Nephron progenitor cell (in vitro differentiated cells): ENCODE measurements around the gene RANBP1.

Experiments used
- DNase-seq: peaks from one replicate; pipeline ENCODE4 v3.0.0; 2021
- H3K27ac Mint-ChIP-seq: 2 replicates; pipeline ENCODE4 v1.8.0; 2021; ENCODE audit warnings: mild to moderate bottlenecking, moderate library complexity, mixed read lengths
- H3K27me3 Mint-ChIP-seq: 2 replicates; pipeline ENCODE4 v1.8.0; 2021; ENCODE audit warnings: mild to moderate bottlenecking, low read depth, mixed read lengths; ENCODE audit not compliant: poor library complexity
- H3K36me3 Mint-ChIP-seq: 2 replicates; pipeline ENCODE4 v1.8.0; 2021; ENCODE audit warnings: low read depth, mixed read lengths
- H3K4me1 Mint-ChIP-seq: 2 replicates; pipeline ENCODE4 v1.8.0; 2021; ENCODE audit warnings: mixed read lengths
- H3K4me3 Mint-ChIP-seq: 2 replicates; pipeline ENCODE4 v1.8.0; 2021; ENCODE audit warnings: mild to moderate bottlenecking, moderate library complexity, mixed read lengths
- H3K9me3 Mint-ChIP-seq: 2 replicates; pipeline ENCODE4 v1.8.0; 2021; ENCODE audit warnings: mild to moderate bottlenecking, moderate library complexity, mixed read lengths
- TF ChIP-seq, protein P1 (sequence below): fragments of 200-600 bp; sonication (generic); IDR thresholded peaks from 2 replicates; pipeline ENCODE4 v1.5.0; 2021; ENCODE audit warnings: antibody characterized with exemption

Gene RANBP1

DNA sequence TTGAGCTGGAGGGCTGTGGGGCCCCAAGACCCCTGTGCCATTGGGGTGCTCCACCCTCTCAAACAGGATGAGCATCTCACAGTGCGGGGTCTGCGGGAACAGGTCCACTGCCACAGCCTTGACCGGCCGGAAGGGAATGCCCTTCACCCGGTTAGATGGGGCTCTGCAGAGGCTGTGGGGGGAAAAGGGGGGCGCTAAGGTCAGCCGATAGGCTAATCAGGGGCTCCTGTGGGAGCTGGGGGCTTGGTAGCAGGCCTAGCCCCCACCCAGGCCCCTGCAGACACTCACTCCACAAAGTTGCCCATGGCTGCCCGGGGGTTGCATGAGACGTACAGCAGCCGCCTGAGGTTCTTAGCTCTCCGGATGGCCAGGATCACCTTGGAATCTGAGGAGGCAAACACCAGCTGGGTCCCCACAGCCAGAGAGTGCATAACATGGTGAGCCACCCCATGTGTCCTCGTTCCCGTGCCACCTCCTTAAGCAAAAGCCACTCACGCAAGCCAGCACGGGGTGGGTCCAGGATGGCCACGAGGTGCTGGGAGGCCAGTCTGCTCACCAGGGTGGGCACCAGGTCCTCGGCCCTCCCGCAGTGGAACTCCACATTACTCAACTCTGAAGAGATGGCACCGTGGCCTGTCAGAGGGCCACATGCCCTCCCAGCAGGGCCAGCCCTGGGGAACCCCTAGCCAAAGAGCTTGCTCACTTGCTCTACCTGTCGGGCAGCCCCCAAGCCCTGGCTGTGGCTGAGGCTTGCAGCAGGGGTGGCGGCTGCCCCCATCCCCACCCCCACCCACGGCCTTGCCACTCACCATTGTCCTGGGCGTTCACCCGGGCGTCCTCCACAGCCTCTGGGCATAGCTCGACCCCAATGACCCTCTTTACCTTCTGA, 3.0 kb upstream of the RANBP1 start:
- Mint-ChIP-seq H3K36me3 (peaks cover 11% of the 10 kb centered on the region), H3K9me3 (no peaks in the 10 kb centered on the region), H3K4me3 (no peak overlapping the region), H3K27ac (no peak overlapping the region), H3K4me1 (peaks cover 6% of the 10 kb centered on the region), H3K27me3 (no peaks in the 10 kb centered on the region)
- TF ChIP-seq, protein P1, sequence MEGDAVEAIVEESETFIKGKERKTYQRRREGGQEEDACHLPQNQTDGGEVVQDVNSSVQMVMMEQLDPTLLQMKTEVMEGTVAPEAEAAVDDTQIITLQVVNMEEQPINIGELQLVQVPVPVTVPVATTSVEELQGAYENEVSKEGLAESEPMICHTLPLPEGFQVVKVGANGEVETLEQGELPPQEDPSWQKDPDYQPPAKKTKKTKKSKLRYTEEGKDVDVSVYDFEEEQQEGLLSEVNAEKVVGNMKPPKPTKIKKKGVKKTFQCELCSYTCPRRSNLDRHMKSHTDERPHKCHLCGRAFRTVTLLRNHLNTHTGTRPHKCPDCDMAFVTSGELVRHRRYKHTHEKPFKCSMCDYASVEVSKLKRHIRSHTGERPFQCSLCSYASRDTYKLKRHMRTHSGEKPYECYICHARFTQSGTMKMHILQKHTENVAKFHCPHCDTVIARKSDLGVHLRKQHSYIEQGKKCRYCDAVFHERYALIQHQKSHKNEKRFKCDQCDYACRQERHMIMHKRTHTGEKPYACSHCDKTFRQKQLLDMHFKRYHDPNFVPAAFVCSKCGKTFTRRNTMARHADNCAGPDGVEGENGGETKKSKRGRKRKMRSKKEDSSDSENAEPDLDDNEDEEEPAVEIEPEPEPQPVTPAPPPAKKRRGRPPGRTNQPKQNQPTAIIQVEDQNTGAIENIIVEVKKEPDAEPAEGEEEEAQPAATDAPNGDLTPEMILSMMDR: no peak
- DNase-seq: no peak

DNA sequence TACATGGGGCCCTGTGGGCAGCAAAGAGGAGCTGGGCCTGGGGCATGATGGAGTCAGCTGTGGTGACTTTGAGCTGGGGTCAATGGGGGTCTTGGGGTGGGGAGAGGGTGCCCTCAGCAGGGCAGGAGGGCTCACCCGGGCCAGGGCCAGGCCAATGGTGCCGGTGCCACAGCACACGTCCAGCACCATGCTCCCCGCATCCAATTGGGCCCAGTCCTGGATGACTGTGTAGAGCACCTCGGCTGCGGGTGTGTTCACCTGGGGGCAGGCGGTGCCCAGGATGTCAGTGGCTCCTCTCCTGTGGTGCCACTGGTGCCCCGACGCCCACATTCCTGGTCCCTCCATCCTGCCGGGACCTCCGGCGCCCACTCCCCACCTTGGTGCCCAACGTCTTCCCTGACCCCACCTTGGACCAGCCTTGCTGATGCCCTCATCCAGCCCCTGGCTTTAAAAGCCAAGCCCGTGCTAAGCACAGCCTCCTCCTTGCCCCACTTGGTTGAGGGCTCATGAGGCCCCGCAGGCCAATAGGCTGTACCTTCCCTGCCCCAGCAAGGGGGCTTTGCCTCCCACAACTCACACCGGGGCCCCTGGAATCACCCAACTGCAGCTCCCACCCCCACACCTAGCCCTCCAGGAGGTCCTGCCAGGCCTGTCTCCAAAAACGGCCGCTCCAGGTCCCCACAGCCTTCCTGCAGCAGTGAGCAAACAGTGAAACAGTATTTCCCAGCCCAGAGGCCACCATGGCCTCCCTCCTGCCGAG, 2.2 kb upstream of the RANBP1 start:
- TF ChIP-seq, protein P1: no peak
- H3K4me1 Mint-ChIP-seq: peaks cover 12% of the 10 kb centered on the region
- peaks cover 9% of the 10 kb centered on the region for H3K36me3 Mint-ChIP-seq
- H3K9me3 Mint-ChIP-seq: no peaks in the 10 kb centered on the region
- no peak overlapping the region for H3K4me3 Mint-ChIP-seq
- DNase-seq: no peak
- no peaks in the 10 kb centered on the region for H3K27me3 Mint-ChIP-seq
- peak overlapping the region; percentile 91 for H3K27ac Mint-ChIP-seq

DNA sequence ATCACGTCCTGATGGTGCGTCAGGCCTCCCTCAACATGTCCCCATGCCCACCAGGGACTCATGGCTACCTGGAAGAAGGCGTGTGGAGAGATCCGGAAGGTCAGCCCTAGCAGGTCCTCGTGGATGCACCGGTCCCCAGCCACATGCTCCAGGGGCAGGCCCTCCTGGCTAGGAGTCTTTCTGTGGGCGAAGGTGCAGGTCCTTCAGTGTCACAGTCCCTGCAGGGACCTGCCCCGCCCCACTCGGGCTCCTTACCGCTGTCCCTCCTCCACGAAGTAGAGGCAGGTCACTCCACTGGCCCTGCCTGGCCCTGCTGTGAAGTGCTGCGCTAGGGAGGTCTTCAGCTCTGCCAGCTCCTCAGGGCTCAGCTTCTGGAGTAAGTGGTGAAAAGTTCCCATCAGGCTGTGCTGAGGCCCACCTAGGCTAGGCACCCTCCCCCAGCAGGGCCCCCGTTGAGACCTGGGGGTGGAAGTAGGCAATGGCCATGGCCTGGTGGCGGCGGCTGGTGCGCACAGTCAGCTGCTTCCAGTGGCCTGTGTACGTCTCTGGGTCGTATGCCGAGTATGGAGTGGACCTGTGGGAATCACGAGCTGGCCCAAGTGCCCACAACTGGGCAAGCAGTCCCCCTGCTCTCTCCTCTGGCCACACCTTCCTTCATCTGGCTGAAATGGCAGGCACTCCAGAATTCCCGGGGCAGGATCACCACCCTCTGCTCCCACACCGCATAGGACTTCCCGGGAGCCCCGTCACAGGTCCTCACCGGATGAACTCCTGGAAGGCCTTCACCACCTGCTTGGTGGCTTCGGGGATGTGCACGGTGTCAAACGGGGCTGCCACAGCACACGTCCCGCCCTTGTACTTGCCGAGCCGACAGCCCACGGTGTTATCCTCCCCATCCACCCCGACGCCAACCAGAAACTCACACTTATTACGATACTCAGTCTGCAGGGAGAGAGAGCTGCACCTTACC, 1.1 kb upstream of the RANBP1 start:
- Mint-ChIP-seq H3K4me3 (peak overlapping the region; percentile 86), H3K4me1 (peaks cover 23% of the 10 kb centered on the region), H3K27me3 (no peaks in the 10 kb centered on the region), H3K27ac (peak overlapping the region; percentile 91), H3K36me3 (peaks cover 20% of the 10 kb centered on the region), H3K9me3 (no peaks in the 10 kb centered on the region)
- DNase-seq: no peak
- TF ChIP-seq, protein P1: no peak

DNA sequence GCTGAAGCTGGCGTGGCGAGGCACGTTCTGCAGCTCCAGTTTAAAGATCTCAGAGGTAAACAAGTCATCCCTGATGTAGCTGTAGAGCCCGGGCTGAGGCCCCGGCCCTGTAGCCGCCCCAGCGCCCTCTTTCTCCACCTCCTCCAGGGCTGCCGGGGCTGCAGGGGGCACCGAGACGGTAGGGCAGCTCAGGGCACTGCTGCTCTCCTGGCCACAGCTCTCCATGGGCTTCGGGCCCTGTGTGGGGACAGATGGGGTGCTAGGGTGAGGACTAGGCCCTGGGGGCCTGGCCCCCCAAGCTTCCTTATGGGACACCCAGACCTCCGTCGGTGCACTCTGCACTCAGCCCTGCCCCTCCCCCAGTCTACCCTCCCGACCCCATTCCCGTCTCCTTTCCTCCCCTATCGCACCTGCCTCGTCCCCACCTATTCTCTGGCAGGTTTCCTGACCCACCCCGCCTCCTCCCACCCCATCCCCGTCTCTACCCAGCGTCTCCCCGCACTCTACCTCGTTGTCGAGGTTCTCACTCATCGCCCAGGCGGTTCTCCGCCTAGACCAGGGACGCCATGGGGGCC, 559 bp downstream of the RANBP1 start:
- Mint-ChIP-seq H3K36me3 (peaks cover 32% of the 10 kb centered on the region), H3K4me1 (peaks cover 32% of the 10 kb centered on the region), H3K9me3 (no peaks in the 10 kb centered on the region), H3K4me3 (peak overlapping the region; percentile 86), H3K27me3 (no peaks in the 10 kb centered on the region), H3K27ac (no peak overlapping the region)
- peak; percentile 33 for DNase-seq
- TF ChIP-seq, protein P1: no peak

DNA sequence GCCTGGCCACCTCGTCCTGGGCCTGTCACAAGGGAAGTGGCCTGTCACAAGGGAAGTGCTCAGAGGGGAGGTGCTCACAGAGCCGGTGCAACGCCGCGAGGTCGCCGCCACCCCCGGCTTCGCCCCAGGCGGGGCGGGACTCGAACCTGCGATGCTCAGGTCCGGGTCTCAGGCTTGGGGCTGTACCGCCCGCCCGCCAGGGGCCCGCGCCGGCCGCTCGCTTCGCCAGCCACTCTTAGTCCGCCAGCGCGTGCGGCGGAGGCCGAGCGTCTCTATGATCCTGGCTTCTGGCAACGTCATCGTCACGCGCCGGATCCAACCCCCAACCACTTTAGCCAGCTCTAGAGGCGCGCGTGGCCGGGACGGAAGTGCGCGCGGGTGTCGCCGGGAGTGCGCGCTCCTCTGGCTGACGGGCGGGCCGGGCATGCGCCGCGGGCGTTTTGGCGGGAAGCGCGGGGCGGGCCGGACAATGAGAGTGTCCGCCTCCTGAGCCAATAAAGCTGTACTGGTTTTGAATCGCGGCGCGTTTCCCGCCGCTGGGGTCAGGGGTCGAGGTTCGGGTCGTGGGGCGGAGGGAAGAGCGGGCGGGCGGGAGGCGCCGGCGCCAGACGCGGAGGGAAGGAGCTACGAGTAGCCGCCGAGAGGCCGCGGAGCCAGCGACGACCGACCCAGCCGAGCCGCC, 1.2 kb downstream of the RANBP1 start, which contains the start of gene TRMT2A:
TRMT2A (minus strand) TSS at position 276 of the 682 bp plus-strand sequence. CDS start 320 bp downstream, outside the sequence.
- H3K9me3 Mint-ChIP-seq: no peaks in the 10 kb centered on the region
- H3K4me1 Mint-ChIP-seq: peaks cover 38% of the 10 kb centered on the region
- peak; percentile 97 for DNase-seq
- peak within 1 kb of the TSS; percentile 89 for H3K4me3 Mint-ChIP-seq
- H3K27me3 Mint-ChIP-seq: no peaks in the 10 kb centered on the region
- TF ChIP-seq, protein P1: no peak
- H3K36me3 Mint-ChIP-seq: peaks cover 38% of the 10 kb centered on the region
- H3K27ac Mint-ChIP-seq: peak within 1 kb of the TSS; percentile 87
